NCI-H524 treated with DMSO at 0.1 percent for 48 hours (cell line): ENCODE measurements around the gene C21orf91.

Experiments
- DNase-seq: peaks from one replicate; lab custom pipeline; 2025; lab: John Stamatoyannopoulos, UW

Gene C21orf91

GRCh38 chr21:17819114-17819876, at the start of gene C21orf91:
TSS of gene C21orf91 (minus strand) at chr21:17819356. CDS start at chr21:17818318, 1,038 bp downstream.
- DNase-seq = peak; percentile 62

GRCh38 chr21:17866590-17866989, 47.4 kb upstream of the C21orf91 start:
- no peak for DNase-seq

GRCh38 chr21:17859661-17860060, 40.5 kb upstream of the C21orf91 start:
- DNase-seq = no peak

- DNase-seq = no peak
Observed at GRCh38 chr21:17858747-17859146, 39.6 kb upstream of the C21orf91 start.

- DNase-seq = no peak
Observed at GRCh38 chr21:17854745-17855144, 35.6 kb upstream of the C21orf91 start.

GRCh38 chr21:17853393-17854275, 34.5 kb upstream of the C21orf91 start:
- DNase-seq = no peak

GRCh38 chr21:17848228-17848627, 29.1 kb upstream of the C21orf91 start:
- DNase-seq = no peak

- no peak for DNase-seq
Observed at GRCh38 chr21:17841103-17841502, 21.9 kb upstream of the C21orf91 start.

GRCh38 chr21:17834639-17835354, 15.6 kb upstream of the C21orf91 start:
- DNase-seq = no peak

GRCh38 chr21:17829472-17829871, 10.3 kb upstream of the C21orf91 start:
- DNase-seq = no peak

GRCh38 chr21:17828223-17828622, 9.1 kb upstream of the C21orf91 start:
- no peak for DNase-seq

GRCh38 chr21:17823846-17824245, 4.7 kb upstream of the C21orf91 start:
- DNase-seq = no peak

GRCh38 chr21:17821121-17821520, 2.0 kb upstream of the C21orf91 start:
- DNase-seq = no peak

- no peak for DNase-seq
Observed at GRCh38 chr21:17819877-17820229, 697 bp upstream of the C21orf91 start.

- DNase-seq = no peak
Observed at GRCh38 chr21:17818186-17819113, 706 bp downstream of the C21orf91 start.

- DNase-seq = no peak
Observed at GRCh38 chr21:17813353-17813752, 5.8 kb downstream of the C21orf91 start.

GRCh38 chr21:17805966-17806365, 13.2 kb downstream of the C21orf91 start:
- no peak for DNase-seq

GRCh38 chr21:17803536-17803935, 15.6 kb downstream of the C21orf91 start:
- no peak for DNase-seq

- no peak for DNase-seq
Observed at GRCh38 chr21:17802572-17802971, 16.6 kb downstream of the C21orf91 start.

- DNase-seq = no peak
Observed at GRCh38 chr21:17799414-17800164, 19.6 kb downstream of the C21orf91 start.

GRCh38 chr21:17798796-17799195, 20.4 kb downstream of the C21orf91 start:
- DNase-seq = peak; percentile 51
